GM19035 (cell line): ENCODE measurements around the gene SLC10A3.
"Not testable (repeated sequence)": the region's sequence is repeated elsewhere in the genome, so short reads cannot be mapped to it uniquely, and the experiment has no call there.

Source experiments
- ATAC-seq: cut with Tn5 transposase; IDR thresholded peaks from one replicate; pipeline ENCODE4 v1.9.1; 2021; ENCODE audit not compliant: unreplicated experiment

Gene SLC10A3

DNA sequence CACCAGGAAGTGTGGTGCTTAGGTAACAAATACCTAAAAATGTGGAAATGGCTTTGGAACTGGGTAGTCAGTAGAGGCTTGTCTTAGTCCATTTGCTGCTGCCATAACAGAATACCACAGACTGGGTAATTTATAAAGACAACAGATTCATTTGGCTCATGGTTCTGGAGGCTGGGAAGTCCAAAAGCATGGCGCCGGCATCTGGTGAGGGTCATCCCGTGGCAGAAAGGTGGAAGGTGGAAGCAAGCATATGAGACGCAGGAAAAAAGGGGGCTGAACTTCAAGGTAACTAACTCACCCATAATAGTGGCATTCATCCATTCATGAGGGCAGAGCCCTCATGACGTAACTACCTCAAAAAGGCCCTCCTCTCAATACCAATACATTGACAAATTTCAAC is 19.0 kb upstream of the SLC10A3 start:
- ATAC-seq = no peak

DNA sequence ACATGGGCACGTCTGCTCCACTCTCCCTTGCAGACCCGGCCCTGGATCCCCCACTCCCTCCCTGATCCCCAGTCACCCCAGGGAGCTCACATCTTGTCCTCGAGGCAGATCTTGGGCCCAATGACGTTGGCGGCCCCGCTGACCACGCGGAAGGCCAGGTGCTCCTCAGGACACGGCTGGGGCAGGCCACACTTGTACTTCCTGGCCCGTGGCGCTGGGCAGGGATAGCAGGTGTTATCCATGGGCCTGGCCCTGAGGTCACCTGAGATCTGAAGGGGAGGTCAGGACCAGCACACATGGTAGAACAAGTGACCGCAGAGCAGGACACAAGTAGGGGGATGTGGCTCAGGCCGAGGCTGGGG is 17.9 kb upstream of the SLC10A3 start:
- no peak for ATAC-seq

DNA sequence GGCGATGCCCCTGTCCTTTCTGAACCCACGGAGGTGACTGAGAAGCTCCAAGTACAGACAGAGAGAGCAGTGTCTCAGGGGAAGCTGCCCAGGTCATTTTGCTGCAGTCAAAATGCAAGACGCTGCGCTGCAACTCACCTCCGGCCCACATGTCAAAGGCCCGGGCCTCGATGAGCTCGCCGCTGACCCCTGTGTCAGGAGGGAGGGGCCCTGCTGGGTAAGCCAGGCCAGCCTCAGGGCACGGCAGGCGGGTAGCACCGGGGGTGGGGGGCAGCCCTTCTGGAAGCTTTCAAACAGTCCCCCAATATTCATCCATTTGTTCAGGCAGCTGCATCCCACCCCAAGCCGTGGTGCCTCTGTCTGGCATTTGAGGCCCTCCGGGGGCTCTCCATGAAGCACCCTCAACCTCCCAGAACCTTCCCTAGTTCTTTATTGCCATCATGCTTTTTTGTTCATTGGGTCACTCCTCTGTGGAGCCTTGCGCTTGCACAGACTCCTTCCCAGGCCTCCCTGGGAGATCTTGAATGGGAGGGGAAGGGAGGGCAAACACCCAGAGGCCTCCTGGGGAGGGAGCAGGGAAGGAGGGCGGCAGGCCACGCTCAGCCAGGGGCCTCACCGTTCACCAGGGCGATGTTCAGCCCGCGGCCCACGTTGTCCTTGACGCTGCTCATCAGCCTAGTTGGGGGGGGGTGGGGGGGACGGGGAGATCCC is 17.4 kb upstream of the SLC10A3 start:
- no peak for ATAC-seq

DNA sequence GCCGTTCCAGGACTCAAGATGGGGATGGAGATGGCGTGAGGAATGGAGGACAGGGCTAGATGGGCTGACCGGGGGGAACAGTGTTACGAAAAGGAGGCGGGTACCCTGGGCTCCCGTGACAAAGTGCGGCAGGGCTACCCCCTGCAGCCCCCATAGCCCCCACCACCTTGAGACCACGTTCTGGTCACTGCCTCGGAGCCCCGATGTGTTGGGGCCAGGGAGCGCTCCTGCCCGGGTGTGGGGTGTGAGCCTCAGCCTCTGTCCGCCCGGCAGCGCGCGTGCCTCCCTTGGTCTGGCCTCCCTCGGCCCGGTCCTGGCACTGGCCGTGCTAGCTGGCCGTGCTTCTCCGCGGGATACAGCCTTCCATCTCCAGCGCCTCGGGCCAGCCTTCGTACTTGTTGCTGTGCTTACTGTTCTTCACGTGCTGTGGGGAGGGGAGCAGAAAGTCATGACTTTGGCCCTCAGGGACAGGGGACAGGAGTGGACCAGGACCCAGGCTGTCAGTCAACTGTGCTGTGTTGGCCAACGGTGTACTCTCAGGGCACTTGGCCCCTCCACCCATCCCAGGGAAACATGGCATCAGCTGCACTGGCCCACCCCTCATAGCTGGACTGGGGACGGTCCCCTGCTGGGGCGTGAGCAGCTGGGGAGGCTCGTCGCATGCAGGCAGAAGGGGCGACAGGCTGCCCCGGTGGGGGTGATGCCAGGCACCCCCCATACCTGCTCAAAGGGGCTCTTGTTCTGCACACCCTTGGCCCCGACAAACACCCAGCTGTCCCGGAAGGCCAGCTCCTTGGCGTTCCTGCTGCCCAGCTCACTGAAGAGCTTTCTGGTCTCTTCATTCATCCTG is 16.3 kb upstream of the SLC10A3 start:
- no peak for ATAC-seq

DNA sequence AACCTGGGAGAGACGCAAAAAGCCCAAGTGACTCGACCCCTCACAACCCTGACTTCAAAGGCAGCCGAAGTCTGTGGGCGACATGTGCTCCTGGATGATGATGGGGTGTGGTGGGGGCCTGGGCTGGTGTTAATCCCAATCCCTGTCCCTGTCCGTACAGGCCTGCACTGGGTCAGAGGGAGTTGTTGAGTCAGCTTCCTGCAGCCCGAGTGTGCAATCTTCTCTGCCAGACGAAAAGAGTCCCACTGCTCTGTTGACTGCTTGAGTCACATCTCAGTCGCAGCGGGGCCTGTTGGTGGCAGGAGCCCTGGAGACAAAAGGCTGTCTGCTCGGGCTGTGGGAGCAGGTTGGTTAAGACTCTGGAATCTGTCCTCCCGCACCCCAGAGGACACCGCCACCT is 15.3 kb upstream of the SLC10A3 start:
- no peak for ATAC-seq

DNA sequence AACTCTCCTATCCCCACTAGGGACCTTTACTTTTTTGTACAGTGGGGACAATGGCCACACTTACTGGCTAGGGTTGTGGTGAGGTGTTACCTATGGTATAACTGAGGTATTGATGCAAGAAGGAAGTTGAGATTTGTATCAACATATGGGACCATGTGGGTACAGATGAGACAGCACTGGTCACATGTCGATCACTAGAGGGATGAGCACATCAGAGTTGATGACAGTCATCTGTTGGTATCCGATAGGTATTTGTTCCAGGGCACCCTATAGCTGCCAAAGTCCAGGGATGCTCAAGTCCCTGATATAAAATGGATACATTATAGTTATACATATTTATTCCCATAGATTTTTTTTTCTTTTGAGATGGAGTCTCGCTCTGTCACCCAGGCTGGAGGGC is 12.6 kb upstream of the SLC10A3 start:
- no peak for ATAC-seq

DNA sequence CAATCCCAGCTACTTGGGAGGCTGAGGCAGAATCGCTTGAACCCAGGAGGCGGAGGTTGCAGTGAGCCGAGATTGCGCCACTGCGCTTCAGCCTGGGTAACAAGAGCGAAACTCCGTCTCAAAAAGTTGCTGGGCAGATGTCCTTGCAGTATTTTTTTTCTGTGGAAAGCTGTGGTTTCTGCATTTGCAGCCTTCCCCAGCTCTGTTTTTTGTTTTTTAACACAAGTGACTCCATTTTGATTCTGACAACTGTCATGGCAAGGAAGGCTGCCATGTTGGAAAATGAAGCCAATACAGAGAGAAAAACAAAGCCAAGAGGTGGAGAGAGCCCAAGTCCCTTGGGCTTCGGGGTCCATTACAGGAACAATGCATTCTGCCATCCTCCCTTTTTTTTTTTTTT is 11.7 kb upstream of the SLC10A3 start:
- ATAC-seq = no peak

DNA sequence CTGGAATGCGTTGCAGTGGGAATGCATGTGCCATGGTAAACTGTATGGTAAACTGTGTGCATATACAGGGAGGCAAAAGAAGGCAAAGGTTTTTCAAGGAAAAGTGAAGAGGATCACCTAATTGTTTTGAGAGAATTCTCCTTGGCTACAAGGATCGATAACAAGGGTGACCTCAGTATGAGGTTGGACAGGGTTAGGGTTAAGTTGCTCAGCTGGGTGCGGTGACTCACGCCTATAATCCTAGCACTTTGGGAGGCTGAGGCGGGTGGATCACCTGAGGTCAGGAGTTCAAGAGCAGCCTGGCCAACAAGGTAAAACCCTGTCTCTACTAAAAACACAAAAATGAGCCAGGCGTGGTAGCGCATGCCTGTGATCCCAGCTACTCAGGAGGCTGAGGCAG is 11.0 kb upstream of the SLC10A3 start:
- not testable (repeated sequence) for ATAC-seq

DNA sequence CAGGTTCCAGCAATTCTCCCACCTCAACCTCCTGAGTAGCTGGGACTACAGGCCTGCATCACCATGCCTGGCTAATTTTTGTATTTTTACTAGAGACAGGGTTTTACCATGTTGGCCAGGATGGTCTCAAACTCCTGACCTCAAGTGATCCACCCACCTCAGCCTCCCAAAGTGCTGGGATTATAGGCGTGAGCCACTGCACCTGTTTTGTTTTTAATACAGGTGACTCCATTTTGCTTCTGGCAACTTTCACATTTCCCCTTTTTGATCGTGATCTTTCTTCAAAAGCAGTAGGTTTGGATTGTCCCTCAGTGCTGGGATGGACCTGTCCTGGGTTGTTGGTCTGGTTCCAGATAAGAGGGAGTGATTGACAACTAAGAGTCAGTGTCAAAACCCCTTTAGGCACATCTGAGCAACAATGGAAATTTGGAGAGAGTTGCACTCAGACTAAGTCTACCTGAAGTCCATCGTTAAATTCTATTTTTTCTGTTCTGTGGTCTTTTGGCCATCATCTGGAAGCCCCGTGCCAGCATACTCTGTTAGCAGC is 6.2 kb upstream of the SLC10A3 start:
- not testable (repeated sequence) for ATAC-seq

DNA sequence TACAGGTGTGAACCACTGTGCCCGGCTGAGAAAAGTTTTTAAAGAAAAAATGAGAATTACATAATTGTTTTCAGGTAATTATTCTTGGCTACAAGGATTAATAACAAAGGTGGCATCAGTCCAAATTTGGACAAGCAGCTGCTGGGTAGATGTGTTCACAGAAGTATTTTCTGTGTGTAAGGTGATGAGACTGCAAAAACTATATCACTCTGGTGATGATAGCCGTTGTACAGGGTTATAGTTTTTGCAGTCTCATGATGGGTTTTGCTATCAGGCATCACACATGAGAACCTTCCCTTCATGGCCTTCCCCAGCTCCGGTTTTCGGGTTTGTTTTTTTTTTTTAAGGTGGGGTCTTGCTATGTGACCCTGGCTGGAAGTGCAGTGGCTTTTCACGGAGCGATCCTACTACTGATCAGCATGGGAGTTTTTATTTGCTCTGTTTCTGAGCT is 5.1 kb upstream of the SLC10A3 start:
- ATAC-seq = no peak

DNA sequence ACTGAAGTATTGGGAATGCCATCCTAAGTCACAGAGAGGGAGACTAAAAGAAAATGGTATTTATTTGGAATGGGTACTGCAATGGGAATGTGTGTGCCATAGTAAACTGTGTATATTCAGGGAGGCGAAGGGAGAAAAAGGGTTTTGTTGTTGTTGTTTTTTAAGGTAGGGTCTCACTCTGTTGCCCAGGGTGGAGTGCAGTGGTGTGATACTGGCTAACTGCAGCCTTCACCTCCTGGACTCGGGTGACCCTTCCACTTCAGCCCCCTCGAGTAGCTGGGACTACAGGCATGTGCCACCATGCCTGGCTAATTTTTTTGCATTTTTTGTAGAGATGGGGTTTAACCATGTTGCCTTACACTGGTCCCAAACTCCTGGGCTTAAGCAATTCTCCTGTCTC is 4.3 kb upstream of the SLC10A3 start:
- no peak for ATAC-seq

DNA sequence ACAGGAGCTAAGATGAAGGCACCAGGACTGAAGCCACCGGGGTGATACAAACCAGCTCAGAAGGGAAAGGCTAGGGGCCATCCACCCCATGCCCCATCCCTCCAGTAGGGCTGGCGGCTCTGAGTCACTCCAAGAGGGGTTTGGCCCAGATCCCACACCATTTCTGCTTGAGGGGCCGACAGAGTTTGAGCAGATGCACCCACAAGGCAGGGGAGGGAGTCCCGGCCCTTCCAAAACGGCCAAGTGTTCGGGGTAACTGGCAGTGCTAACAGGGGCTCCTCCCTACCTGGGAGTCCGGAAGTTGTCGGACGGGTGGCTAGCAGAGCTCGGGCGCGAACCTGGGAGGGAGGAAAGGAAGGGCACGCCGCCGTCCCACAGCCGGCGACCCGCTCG is 412 bp downstream of the SLC10A3 start:
- peak; percentile 30 for ATAC-seq

DNA sequence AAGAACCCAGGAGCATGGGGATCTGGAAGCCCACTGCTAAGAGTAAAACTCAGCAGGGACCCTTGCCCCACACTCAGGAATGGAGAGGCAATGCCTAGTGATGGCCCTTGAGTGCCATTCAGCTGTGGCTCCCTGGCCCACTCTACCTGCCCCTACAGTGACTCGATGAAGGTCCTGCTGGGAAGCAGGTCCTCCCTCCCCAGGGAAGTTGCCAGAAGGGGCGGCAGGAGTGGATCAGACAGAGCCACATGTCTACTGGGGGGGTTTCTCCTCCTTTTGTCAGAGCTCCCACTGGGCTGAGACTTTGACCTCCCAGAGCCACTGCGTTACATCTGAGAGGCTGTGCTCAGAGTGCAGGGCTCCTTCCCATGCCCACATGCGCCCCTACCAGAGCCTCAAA is 1.2 kb downstream of the SLC10A3 start:
- no peak for ATAC-seq

DNA sequence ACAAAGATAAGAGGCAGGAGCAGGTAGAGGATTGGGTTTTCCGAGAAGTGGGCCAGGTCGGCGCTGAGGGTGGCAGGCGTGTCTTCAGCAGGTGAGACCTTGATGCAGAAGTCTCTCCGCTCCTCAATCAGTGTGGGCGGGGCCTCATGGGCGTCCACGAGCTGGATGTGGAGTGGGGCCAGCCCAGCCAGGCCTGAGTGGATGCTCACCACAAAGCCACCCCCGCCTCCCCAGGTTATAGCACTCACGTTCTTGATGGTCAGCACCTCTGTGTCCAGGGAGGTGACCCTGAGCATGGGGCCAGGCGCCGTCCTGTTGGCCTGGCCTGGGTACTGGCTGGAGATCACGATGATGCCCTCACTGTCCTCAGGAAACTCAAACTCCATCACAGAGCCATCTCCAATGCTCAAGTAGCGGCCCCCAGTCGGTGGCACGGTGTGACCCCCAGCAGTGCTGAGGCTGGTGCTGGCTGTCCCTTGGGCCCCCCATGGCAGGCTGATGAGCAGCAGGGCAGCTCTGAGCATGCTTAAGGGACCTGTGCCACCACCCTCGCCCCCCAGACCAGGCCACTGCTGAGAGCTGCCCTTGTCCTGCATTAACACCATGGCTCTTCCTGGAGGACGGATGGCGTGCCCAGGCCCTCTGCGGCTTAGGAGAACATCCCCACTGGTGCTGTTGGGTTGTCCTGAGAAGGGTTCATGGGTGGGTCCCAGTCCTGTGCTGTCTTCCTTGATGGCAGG is 1.9 kb downstream of the SLC10A3 start:
- no peak for ATAC-seq

DNA sequence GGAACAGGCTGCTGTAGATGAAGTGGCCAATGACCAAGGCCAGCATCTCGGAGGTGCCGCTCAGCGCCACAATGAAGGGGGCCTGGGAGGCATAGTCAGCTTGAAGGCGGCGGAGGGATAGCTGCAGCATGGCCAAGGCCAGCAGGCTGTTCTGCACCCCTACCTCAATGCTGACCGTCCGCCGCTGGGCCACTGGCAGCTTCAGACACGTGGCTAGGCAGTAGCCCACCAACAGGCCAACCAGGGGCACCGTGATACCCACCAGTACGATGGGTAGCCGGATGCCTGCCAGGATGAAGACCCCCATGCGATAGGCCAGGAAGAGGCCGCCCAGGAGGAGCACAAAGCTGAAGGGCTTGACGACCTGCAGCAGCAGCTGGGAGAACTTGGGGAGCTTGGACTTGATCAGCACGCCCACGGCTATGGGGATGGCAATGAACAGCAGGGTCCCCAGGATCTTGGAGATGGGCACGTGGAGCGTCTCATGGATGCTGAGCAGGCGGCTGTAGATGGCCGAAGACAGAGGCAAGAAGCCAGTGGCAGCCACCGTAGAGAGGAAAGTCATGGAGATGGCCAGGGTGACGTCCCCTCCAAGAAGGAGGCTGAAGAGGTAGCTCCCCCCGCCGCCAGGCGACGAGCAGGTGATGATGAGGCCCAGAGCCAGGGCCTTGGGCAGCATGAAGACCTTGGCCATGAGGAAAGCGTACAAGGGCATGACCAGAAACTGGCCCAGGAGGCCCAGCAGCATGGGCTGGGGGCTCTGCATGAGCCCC is 2.7 kb downstream of the SLC10A3 start:
- no peak for ATAC-seq

DNA sequence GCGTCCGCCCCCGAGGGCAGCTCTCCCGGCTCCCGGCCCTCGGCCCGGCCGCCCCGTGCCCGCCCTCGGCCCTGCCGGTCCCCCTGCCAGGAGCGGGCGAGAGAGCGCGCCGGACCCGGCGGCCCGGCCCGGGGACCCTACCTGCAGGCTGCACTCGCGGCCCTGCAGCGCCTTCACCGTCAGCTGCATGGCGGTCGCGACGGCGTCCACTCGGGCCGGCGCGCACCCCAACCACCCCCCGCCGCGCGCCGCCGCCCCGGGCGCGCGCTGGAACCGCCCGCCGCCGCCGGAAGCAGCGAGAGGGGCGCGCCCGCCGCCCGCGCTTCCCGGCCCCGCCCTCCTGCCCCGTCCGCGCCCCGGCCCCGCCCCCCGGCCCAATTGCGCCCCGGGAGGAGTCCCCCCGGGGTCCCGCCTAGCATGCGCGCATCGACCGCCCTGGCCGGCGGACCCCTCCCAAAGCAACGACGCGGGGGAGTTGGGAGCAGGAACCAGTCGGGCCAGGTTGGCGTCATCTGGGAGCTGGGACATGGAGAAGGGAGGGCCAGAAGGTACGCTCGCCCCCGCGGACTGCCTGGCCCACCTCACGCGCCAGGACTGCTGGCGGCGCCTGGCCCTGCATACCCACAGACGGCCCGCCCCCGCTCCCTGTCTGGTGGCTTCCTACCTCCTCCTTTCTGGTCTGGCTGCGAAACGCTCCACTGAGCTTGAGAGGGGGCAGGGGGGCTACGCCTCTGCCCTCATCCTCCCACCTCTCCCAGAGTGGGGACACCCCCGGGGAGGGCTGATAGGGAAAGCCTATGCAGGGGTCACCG is 3.8 kb downstream of the SLC10A3 start, which contains the start of gene UBL4A:
Gene UBL4A, minus strand, starts transcription at position 220 of the 812 bp plus-strand sequence. Its CDS starts 31 bp downstream, at position 189.
- ATAC-seq = no peak

DNA sequence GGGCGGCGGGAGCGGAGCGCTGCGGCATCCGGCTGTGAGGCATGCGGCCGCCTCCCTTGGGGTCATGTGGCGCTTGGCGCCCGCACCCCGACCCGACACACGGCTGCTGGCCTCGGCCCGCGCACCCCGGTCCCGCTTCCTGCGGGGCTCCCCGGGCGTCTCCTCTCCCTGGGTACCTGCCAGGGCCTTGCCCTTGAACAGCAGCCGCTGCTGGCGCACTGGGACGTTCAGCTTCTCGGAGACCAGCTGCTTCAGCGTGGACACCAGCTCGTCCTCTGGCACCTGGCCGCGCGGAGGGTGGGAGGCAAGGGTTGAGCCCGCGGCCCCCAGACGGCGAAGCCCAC is 4.4 kb downstream of the SLC10A3 start:
- no peak for ATAC-seq

DNA sequence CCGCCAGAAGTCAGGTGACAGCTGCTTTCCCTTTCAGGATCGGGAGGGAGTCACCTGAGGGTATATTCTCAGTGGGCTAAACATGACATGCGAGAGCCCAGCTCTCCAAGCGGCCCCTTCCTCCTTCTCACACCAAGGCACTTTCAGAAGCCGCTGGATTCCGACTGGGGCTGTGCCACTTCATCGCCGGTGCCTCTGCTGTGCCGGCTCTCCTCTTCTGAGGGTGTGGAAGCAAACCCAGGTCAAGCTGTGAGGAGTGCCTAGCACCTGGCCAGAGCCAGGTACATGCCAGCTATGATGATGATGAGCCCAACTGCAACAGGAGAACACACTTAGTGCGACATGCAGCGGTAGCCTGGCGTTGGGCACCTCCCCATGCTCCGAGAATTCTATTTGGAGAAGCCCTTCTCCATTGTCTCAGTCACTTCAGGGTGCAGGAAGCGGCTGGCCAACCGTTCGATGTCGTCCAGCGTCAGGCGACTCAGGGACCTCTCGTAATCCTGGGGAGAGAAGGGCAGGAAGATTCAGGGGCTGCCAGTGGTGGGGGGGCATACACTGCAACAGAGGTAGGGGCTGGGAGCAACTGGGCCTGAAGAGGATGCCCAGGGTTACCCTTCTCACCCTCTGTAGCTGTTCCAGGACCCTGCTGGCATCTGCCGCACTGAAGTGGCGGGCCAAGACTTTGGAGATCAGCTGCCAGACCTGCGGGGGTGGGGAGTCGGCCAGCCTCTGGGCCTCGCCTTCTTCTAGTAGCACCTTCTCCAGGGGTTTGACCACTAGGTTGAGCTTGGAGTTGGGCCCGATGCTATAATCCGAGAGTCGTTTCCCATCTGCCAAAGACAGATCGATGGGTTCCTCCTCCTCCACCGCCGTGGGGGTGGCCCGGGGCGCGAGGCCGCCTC is 5.0 kb downstream of the SLC10A3 start:
- ATAC-seq = no peak
